ENCODE measurements around the gene PCNX1. TPM values are rescaled to one million over a fixed set of nuclear protein-coding genes. Genes with fewer than 3 reads are reported as not detected.

Gene PCNX1
- total RNA-seq, 1 donor: 47.4 TPM

- no peak overlapping the region for H3K4me3 ChIP-seq (ENCODE audit: low read depth, low read length)
- no peak for TF ChIP-seq CTCF (IDR thresholded peaks at IDR 0.05; ENCODE audit: insufficient read depth, low read length)
- no peak for DNase-seq (ENCODE audit: low read depth)
These were observed 229.3 kb downstream of the PCNX1 start for GRCh38 chr14:71136386-71137060.

GRCh38 chr14:71137536-71138447 is 230.5 kb downstream of the PCNX1 start:
- no peak for DNase-seq (ENCODE audit: low read depth)
- no peak for TF ChIP-seq CTCF (IDR thresholded peaks at IDR 0.05; ENCODE audit: insufficient read depth, low read length)
- H3K4me3 ChIP-seq (ENCODE audit: low read depth, low read length): no peak overlapping the region

GRCh38 chr14:71138448-71139293 is 231.4 kb downstream of the PCNX1 start:
- DNase-seq (ENCODE audit: low read depth): peak; percentile 66
- no peak overlapping the region for H3K4me3 ChIP-seq (ENCODE audit: low read depth, low read length)
- TF ChIP-seq CTCF (IDR thresholded peaks at IDR 0.05; ENCODE audit: insufficient read depth, low read length): peak; percentile 95

- no peak for TF ChIP-seq CTCF (IDR thresholded peaks at IDR 0.05; ENCODE audit: insufficient read depth, low read length)
- no peak for DNase-seq (ENCODE audit: low read depth)
- no peak overlapping the region for H3K4me3 ChIP-seq (ENCODE audit: low read depth, low read length)
These were observed 232.2 kb downstream of the PCNX1 start for GRCh38 chr14:71139294-71139946.

GRCh38 chr14:71140157-71140556 is 232.9 kb downstream of the PCNX1 start:
- TF ChIP-seq CTCF (IDR thresholded peaks at IDR 0.05; ENCODE audit: insufficient read depth, low read length): no peak
- DNase-seq (ENCODE audit: low read depth): no peak
- no peak overlapping the region for H3K4me3 ChIP-seq (ENCODE audit: low read depth, low read length)

Measured in fibroblast of the aortic adventitia (primary cell).